Epithelial cell of esophagus (primary cell): ENCODE data around the gene PTTG1IP.

ENCODE experiments used
- DNase-seq: peaks from one replicate; pipeline ENCODE4 v3.0.0; 2010; ENCODE audit warnings: low read depth
- H3K4me3 ChIP-seq: 2 replicates; pipeline ENCODE4 v1.5.1; 2011; ENCODE audit warnings: mild to moderate bottlenecking, low read length, control low read depth
- TF ChIP-seq, protein P1 (sequence below): IDR thresholded peaks from 2 replicates; pipeline ENCODE4 v1.5.1; 2011; ENCODE audit warnings: low read depth, mild to moderate bottlenecking, low read length, control low read depth, inconsistent platforms; ENCODE audit not compliant: insufficient read depth; ENCODE audit errors: missing control alignments

The PTTG1IP gene

DNA sequence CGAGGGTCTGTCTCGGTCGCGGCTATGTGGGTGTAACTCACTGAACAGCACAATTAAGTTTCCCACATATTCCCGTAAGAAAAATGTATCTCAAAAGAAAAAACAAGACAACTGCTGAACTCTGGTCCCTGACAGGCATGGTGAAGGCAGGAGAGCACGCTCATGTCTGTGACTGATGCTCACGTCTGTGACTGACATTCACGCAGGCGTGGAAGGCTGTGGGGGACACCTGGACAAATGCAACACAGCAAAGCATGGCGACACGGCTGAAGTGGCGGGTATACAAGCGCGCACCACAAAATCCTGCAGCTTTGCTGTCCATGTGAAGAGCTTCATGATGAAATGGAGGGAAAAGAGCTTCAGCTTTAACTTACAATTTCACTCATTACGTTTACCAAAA is 6.0 kb downstream of the PTTG1IP start:
- H3K4me3 ChIP-seq: no peak overlapping the region
- no peak for DNase-seq
- TF ChIP-seq, protein P1, sequence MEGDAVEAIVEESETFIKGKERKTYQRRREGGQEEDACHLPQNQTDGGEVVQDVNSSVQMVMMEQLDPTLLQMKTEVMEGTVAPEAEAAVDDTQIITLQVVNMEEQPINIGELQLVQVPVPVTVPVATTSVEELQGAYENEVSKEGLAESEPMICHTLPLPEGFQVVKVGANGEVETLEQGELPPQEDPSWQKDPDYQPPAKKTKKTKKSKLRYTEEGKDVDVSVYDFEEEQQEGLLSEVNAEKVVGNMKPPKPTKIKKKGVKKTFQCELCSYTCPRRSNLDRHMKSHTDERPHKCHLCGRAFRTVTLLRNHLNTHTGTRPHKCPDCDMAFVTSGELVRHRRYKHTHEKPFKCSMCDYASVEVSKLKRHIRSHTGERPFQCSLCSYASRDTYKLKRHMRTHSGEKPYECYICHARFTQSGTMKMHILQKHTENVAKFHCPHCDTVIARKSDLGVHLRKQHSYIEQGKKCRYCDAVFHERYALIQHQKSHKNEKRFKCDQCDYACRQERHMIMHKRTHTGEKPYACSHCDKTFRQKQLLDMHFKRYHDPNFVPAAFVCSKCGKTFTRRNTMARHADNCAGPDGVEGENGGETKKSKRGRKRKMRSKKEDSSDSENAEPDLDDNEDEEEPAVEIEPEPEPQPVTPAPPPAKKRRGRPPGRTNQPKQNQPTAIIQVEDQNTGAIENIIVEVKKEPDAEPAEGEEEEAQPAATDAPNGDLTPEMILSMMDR: no peak

DNA sequence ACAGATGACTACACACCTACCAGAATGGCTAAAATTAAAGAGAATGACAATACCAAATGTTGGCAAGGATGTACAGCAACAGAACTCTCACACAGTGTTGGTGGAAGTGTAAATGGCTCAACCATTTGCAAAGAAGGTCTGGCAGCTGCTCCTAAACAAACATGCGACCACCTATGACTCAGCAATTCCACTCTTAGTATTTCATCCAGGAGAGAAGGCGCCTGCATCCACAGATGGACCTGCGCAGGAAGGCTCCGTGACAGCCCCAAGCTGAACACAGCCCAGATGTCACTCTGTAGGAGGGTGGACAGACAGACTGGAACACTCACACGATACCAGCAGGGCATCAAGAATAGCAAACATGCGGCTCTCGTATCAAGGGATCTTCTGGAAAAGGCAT is 6.7 kb downstream of the PTTG1IP start:
- TF ChIP-seq, protein P1: no peak
- no peak overlapping the region for H3K4me3 ChIP-seq
- DNase-seq: no peak

DNA sequence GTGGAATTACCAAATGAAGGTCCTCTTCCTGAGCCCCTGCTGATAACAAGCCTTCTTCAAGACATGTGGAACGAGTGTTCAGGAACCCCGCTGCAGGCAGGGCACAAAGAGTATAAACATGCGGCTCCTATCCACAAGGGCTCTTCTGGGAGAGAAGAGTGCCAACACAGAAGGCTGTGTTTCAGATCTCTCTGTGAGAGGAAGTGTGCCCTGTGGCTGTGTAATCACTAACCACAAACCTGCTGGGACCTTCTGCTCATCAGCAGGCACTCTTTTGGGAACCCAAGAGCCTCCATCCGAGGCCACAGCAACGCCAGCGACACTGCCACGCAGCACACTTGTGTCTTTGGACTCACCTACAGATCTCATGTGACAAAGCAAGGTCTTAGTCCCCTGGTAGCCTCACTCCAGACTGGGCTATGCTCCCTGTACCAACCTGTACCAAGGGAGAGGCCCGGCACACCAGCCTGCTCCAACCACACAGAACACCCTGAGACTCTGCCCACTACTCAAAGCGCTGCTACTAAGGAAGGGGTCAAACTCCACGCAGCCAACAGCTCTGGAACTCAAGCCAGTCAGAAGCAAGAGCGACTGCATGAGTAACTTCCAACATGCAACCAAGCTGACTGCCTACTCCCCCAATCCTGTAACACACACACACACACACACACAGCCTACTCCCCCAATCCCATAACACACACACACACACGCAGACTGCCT is 7.8 kb downstream of the PTTG1IP start:
- TF ChIP-seq, protein P1: no peak
- H3K4me3 ChIP-seq: no peak overlapping the region
- no peak for DNase-seq

DNA sequence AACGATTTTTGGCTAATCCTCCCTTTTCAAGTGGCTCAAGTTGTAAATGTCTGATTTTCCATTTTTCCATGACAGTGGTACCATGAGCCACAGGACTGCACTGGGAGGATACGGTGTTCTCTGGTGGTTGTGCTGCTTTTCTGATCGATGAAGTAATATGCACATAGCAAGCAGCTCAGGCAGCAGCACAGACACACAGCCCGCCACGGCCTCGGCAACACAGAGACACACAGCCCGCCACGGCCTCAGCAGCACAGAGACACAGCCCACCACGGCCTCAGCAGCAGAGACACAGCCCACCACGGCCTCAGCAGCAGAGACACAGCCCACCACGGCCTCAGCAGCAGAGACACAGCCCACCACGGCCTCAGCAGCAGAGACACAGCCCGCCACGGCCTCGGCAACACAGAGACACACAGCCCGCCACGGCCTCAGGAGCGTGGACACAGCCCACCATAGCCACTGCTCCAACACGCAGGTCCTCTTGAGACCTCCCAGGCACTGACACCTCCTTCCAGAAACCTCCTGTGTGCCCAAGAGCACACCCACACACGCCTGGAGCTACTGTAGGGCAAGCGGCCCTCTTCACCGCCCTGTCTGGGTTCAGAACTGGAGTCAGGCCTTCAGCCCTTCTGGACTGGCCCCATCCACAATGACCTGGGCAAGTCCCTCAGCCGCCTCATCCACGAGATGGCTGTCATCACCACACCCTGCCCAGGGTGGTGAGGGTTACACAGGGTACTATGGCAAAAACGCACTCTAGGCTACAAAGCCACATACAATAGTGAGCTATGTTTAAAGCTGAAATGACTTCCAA is 10.4 kb downstream of the PTTG1IP start:
- TF ChIP-seq, protein P1: no peak
- no peak overlapping the region for H3K4me3 ChIP-seq
- DNase-seq: no peak

DNA sequence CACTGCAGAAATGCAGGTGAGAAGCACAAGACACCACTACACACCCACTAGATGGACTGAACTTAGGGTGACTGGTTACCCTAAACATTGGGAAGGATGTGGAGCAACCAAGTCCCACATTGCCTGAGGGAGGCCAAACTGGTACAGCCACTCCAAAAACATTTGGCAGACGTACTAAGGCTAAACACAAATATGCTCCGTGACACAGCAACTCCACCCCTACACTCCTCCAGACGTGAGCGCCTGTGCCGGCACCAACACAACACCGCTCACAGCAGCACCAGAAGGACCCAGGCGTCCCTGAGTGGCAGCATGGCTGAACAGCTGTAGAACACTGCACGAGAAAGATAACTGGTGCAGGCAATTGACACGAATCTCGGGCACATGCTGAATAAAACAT is 14.7 kb downstream of the PTTG1IP start:
- DNase-seq: peak; percentile 77
- TF ChIP-seq, protein P1: no peak
- no peak overlapping the region for H3K4me3 ChIP-seq

DNA sequence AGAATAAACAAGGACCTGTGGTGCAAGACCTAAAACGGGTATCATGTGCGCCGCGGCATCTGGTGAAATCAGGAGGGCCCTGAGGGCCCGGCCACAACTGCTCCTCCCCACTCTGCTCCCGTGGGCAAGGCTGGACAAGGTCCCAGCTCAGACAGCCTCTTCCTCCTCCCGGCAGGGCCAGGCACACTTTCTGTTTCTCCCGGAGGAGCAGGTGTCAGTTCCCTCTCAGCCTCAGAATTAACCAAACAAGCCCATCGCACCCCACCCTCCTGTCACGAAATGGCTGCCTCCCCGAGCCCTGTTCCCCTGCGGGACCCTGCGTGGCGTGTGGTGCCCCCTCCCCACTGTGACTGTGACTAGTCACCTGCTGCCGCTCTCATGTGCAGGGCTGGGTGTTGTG is 15.2 kb downstream of the PTTG1IP start:
- peak; percentile 21 for DNase-seq
- TF ChIP-seq, protein P1: no peak
- H3K4me3 ChIP-seq: no peak overlapping the region
